Measurements from ENCODE around the gene ADGRF3.
"Not testable (repeated sequence)": the region's sequence is repeated elsewhere in the genome, so short reads cannot be mapped to it uniquely, and the experiment has no call there.

The ADGRF3 gene, protein sequence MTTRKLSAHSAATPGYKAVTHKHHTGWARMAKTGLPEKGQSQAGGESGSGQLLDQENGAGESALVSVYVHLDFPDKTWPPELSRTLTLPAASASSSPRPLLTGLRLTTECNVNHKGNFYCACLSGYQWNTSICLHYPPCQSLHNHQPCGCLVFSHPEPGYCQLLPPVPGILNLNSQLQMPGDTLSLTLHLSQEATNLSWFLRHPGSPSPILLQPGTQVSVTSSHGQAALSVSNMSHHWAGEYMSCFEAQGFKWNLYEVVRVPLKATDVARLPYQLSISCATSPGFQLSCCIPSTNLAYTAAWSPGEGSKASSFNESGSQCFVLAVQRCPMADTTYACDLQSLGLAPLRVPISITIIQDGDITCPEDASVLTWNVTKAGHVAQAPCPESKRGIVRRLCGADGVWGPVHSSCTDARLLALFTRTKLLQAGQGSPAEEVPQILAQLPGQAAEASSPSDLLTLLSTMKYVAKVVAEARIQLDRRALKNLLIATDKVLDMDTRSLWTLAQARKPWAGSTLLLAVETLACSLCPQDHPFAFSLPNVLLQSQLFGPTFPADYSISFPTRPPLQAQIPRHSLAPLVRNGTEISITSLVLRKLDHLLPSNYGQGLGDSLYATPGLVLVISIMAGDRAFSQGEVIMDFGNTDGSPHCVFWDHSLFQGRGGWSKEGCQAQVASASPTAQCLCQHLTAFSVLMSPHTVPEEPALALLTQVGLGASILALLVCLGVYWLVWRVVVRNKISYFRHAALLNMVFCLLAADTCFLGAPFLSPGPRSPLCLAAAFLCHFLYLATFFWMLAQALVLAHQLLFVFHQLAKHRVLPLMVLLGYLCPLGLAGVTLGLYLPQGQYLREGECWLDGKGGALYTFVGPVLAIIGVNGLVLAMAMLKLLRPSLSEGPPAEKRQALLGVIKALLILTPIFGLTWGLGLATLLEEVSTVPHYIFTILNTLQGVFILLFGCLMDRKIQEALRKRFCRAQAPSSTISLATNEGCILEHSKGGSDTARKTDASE

DNA sequence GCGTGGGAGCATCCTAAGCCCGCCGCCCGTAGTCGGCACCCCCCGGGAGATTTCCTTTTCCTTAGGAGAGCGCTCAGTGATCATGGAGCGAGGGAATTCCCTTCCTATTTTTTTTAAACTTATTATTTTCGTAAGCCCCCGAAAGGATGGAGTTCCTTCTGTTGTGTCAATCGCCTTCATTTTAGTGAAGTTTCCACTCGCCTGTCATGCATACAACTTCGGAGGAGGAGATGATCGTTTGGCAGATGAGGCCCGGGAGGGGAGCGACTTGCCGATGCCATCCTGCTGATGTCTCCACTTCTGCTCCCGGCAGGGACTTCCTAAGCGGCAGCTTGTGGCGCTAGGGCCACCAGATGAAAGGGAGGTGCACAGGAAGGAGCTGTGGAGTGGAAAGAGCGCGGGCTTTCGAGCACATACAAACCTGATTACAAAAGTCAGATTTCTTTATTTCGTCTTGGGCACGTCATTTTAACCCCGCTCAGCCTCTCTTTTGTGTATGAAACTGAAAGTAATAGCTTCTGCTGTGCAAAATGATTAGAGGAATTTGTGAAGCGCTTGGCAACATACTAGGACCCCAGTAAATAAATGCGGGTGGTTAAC, at the start of gene ADGRF3:
Gene ADGRF3, minus strand, starts transcription at position 336 of the 600 bp plus-strand sequence. CDS start 555 bp downstream, outside the sequence.
- no peak for DNase-seq (ENCODE audit: low read depth)

DNA sequence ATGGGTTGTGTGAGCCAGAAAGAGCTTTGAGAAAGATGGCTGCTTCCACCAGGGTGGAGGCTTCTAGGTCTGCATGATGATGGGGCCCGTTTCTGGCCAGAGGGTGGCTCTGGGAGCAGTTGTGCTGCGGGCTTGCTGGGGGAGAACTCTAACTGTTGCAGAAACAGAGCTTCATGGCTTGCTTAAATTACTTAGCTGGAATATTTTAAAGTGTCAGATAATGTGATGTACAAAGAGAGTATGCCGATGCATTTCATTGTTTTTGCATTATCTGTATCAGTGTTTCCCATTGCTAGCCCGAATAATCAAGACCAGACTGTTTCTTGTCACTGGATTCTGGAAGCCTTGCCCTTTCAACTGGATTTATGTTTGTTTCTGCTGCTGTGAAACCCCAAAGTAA, 48.8 kb upstream of the ADGRF3 start:
- DNase-seq (ENCODE audit: low read depth): no peak

DNA sequence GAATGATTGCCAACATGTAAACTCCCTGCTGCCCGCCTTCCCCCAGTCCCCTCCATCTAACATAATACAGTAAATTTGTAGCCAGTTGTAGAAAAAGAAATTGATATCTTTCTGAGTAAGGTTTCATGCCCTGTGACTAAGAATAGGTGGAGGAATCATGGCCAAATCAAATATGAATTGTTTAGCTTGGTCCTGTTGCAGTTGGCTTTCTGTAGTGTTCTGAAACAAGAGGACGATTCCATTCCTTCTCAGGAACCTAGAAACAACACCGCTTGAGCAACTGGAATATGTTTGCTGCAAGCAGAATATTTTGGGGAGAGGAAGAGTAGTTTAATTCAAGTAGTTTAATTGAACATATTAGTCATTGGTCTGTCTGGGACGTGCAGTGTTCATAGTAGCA, 48.1 kb upstream of the ADGRF3 start:
- DNase-seq (ENCODE audit: low read depth): no peak

DNA sequence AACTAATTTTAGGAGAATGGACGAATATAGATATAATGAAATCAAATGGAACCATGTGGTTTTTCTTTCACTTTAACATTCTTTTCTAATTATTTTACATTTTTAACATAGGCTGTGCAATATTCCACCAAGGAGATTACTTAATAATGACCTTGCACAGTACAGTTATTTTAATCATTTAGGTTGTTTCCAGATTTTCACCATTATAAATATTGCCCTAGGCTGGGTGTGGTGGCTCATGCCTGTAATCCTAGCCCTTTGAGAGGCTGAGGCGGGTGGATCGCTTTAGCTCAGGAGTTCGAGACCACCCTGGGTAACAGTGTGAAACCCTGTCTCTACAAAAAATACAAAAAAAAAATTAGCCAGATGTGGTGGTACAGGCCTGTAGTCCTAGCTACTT, 40.6 kb upstream of the ADGRF3 start:
- DNase-seq (ENCODE audit: low read depth): no peak

DNA sequence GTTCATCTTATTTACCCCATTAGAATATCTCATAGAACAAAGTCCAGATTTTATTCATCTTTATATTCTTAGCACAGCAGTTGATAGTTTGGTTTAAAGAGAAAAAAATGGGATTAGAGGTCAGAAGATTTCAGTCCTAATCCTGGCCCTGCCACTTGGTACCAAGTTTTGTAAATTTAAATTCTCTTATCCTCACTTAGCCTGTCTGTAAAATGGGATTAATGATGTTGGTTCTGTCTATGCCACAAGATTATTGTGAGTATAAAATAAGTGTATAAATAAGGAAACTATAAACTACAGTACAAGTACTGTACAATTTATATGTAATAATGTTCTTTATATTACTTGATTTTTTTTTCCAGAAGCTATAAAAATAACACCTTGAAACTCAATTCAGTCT, 38.0 kb upstream of the ADGRF3 start:
- DNase-seq (ENCODE audit: low read depth): no peak

DNA sequence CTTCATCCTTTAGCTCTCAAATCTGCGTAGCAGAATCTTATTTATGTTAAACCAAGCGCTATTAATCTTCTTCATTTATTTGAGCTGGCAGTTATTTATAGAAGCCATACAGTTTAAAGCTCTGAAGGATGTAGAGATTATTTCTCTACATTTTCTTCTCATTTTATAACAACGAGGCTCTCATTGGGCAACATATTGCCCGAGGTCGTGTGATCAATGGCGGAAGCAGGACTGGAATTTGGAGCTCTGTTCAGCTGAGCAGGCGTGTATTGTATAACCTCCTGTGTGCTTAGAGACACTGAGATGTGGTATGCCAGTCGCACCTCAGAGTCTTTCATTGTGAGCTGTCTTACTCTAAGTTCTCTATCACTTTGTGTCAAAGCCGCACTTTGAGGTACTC, 37.6 kb upstream of the ADGRF3 start:
- DNase-seq (ENCODE audit: low read depth): no peak

DNA sequence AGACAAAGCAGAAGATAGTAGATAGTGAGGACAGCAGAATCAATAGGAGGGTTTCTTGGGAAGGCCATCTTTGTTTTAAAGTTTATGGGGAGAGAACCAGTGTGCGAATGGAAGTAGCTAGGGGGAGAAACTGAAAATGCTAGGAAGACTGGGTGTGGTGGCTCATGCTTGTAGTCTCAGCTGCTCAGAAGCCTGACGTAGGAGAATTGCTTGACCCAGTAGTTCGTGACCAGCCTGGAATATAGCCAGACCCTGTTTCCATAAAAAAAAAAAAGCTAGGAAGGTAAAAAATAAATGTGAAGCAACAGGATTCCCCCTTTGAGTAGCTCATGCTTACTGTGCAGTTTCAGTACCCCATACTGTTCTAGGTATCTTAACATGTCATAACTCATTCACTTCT, 36.0 kb upstream of the ADGRF3 start:
- no peak for DNase-seq (ENCODE audit: low read depth)

DNA sequence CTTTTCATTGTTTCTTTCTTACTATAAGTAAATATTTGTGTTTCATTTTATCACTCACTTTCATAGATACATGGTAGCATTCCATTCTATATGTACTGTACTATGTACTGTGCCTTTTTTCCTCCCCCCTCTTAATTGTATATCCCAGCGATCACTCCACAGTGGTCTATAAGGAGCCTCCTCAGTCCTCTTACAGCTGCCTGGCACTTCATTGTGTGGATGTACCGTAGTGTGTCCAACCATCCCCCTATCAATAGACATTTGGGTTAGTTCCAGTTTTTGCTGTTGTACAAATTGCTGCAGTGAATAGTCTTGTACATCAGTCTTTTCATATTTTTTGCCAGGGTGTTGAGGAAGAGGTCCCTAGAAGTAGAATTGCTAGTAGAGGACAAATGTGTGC, 33.7 kb upstream of the ADGRF3 start:
- no peak for DNase-seq (ENCODE audit: low read depth)

DNA sequence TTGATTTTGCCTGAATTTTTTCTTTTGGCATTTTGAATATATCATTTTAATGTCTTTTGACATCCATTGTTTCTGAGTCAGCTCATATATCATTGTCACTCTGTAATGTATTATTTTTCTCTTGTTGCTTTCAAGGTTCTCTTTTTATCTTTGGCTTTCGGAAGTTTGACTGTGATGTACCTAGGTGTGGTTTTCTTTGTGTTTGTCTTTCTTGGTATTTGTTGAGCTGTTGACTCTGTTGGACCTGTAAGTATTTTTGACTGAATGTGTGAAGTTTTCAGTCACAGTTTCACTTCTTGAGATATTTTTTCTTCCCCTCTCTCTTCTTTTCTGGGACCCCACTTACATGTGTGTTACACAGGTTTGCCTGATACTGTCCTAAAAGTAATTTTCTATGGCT, 30.2 kb upstream of the ADGRF3 start:
- DNase-seq (ENCODE audit: low read depth): no peak

DNA sequence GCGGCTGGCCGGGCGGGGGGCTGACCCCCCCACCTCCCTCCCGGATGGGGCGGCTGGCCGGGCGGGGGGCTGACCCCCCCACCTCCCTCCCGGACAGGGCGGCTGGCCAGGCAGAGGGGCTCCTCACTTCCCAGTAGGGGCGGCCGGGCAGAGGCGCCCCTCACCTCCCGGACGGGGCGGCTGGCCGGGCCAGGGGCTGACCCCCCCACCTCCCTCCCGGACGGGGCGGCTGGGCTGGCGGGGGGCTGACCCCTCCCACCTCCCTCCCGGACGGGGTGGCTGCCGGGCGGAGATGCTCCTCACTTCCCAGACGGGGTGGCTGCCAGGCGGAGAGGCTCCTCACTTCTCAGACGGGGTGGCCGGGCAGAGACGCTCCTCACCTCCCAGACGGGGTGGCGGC, 24.3 kb upstream of the ADGRF3 start:
- DNase-seq (ENCODE audit: low read depth): not testable (repeated sequence)

DNA sequence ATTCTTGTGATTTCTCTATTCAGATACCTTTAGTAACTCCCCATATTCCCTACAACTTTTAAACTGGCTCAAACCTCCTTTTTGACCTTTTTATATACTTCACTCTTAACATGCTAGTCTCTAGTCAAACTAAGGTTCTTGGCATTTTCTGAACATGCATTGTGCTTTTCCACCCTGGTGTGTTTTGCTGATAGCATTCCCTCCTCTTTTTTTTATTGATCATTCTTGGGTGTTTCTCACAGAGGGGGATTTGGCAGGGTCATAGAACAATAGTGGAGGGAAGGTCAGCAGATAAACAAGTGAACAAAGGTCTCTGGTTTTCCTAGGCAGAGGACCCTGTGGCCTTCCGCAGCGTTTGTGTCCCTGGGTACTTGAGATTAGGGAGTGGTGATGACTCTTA, 23.1 kb upstream of the ADGRF3 start:
- DNase-seq (ENCODE audit: low read depth): not testable (repeated sequence)

DNA sequence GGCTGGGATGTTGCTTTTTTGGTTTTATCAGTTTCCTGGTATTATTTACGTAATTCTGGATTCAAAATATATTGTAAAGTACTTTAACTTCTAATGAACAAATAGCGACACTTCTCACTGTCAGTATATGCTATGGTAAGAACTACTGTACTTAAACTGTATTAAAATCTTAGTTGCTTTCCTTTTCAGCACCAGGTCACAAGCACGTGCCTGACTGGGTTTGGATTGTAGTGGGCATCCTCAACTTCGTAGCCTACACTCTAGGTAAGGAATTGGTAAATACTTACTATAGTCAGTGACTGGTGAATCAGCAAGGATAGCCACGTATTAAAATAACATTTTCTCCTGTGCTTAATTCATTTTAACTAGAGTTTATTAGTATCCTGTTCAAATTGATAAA, 20.4 kb upstream of the ADGRF3 start:
- no peak for DNase-seq (ENCODE audit: low read depth)

DNA sequence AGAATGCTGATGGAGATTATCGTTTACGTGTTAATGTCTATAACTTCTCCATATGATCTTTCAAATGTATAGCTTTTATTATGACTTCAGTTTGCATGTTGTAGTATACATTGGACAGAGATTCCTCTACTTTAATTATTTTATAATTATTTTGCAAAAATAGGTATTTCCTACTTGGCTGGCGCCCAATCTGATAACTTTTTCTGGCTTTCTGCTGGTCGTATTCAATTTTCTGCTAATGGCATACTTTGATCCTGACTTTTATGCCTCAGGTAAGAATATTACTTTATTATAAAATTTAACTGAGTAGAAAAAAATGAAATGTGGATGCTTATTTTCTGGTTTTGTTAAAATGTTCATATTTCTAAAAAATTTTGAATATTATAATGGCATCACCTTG, 18.1 kb upstream of the ADGRF3 start:
- DNase-seq (ENCODE audit: low read depth): no peak

DNA sequence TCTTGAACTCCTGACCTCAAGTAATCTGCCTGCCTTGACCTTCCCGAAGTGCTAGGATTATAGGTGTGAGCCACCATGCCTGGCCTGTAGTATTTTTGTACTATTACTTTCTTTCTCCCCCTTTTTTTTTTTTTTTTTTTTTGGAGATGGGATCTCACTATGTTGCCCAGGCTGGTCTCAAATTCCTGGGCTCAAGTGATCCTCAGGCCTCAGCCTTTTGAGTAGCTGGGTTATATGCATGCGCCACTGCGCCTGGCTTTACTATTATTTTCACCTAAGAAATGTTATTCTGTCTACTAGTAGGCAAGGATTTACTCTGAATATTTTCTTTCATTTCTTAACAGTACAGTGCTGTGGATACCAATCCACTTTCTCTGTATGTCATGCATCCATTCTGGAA, 17.4 kb upstream of the ADGRF3 start:
- DNase-seq (ENCODE audit: low read depth): no peak

DNA sequence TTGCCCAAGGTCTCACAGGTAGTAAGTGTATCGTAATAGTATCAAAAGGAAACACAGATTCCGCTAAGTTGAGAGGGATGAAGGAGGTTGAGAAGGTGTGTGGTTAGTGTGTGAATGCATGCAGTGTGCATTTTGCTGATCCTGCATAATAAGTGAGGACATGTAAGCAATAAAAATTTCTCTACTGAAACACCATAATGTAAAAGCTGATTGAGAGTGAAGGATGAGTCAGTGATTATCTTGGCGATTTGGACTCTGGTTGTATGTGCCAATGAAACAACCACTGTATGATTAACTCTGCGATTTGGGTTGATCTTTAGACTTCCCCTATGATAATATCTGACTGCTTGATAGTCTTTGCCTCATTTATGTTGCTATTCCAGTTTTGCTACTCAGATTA, 16.7 kb upstream of the ADGRF3 start:
- no peak for DNase-seq (ENCODE audit: low read depth)

DNA sequence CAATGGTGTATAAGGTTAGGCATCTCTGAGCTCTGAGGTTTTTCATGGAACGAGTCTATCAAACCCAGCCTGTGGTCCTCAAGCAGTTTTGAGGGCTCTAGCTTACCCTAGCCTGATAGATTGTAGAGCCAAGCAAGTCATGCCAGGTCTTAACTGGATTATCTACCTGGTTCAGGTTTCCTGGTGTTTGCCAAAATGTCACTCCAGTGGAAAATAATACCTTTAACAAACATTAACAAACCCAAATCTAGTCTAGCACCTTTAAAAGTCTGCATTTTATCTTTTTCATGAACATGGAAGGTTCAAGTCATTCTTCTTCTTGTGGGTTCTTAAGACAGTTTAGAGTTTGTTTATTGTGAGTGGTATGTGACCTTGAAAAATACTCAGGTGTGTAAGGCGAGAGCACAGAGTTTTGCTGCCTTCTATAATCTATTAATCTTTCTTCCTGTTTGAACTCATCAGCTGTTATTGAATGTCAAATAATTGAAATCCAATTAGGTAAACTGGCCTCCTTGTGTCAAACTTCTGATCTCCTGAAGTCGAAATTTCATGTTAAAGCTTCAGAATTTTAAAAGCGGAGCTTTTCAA, 13.4 kb upstream of the ADGRF3 start:
- no peak for DNase-seq (ENCODE audit: low read depth)

DNA sequence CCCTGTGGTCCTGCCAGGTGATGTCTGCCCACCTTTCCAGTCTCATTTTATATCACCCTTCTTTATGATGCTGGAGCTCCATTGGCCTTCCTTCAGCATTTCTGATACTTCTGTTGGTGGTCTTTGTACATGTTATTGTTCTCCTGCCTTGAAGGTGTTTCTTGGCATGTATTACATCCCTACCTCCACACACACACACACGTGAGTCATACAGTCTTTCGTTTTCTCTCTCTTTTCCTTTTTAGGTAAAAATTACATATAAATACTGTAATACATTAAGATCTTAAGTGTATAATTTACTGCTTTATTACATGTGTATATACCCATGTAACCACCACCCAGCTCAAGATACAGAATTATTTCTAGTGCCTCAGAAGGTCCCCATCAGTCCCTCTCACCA, 10.2 kb upstream of the ADGRF3 start:
- no peak for DNase-seq (ENCODE audit: low read depth)

DNA sequence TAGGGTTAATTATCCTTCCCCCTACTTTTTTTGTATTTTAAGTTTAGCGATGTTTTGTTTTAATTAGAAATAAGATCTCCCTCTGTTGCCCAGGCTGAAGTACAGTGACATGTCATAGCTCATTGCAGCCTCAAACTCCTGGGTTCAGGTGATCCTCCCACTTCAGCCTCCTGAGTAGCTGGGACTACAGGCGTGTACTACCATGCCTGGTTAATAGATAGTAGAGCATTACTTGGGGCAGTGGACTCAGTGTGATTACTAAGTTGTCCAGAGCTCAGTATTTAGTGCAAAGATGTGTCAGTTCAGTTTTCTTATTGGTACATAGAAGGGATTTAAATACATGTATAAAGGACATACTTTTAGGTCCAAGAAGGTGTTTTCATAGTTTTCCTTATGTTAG, 9.5 kb upstream of the ADGRF3 start:
- no peak for DNase-seq (ENCODE audit: low read depth)

DNA sequence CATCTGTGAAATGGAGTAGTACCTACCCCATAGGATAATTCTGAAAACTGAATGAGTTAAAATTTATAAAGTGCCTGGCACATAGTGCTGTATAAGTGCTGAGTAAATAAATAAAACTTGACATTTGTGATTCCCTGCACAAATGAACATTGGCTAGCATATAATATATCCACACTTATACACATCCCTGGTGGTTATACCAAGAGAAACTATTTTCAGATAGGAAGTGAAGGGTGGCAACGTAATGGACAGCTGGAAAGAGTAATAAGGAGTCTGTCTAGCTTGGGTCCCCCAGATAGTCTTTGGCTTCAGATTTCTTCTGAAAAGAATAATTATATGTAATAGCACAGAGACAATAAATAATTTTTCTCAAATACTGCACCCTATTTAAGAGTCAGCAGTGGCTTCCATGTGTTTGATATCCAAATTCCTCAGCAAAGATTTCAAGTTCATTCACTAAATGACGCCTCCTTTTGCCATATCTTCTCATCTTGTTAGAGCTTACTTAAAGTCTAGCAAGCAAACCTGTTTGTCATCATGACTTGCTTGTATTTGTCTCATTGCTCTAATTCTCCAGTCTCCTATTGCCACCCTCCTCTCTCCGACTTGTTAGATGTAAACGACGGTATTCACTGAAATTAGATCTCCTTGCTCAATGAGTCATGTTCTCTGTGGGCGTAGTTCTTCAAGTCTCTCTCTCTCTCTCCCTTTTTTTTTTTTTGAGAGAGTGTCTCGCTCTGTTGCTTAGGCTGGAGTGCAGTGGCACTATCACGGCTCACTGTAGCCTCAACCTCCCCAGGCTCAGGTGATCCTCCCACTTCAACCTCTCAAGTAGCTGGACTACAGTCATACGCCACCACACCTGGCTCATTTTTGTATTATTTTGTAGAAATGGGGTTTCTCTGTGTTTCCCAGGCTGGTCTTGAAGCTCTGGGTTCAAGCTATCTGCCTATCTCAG, 8.7 kb upstream of the ADGRF3 start:
- peak; percentile 94 for DNase-seq (ENCODE audit: low read depth)

DNA sequence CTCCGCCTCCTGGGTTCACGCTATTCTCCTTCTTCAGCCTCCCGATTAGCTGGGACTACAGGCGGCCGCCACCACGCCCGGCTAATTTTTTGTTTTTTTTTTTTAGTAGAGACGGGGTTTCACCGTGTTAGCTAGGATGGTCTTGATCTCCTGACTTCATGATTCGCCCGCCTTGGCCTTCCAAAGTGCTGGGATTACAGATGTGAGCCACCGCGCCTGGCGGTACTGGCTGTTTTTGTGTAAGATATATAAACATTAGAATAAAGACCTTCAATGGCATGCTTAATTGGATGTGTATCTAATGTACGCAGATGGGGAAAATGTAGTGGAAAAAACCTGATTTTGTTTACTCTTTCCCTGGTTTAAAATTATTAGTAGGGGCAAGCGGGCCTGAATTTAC, 7.9 kb upstream of the ADGRF3 start:
- DNase-seq (ENCODE audit: low read depth): not testable (repeated sequence)

DNA sequence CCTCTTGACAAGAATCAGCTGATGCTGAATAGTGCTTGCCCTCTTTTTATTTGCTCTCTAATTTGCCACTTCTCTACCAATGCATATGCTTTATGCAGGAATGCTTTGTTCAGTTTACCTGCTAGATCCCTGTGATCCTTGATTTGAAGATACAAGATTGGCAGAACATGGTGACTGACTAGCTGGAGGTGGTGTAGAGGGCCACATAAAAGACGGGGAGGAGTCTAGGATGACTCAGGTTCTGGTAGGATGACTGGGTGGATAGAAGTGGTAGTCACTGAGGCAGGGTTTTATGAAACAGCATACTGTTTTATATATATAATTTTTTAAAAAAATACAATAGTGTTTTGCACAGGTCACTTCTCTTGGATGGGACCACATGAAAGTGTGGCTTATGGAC, 6.3 kb upstream of the ADGRF3 start:
- no peak for DNase-seq (ENCODE audit: low read depth)
